Measurements from ENCODE around the gene KRTAP5-7. TPM values are rescaled to one million over a fixed set of nuclear protein-coding genes. Genes with fewer than 3 reads are reported as not detected.
"Not testable (repeated sequence)": the region's sequence is repeated elsewhere in the genome, so short reads cannot be mapped to it uniquely, and the experiment has no call there.

Gene KRTAP5-7
- total RNA-seq, 1 donor from 2014 or later, result not detected

GRCh38 chr11:71575723-71576424 is 48.8 kb downstream of the KRTAP5-7 start:
- Mint-ChIP-seq H3K27ac (no peak overlapping the region), H3K36me3 (no peaks in the 10 kb centered on the region), H3K4me1 (peaks cover 13% of the 10 kb centered on the region), H3K27me3 (ENCODE audit: insufficient read depth, low read depth) (peaks cover 4% of the 10 kb centered on the region), H3K4me3 (no peak overlapping the region), H3K9me3 (no peaks in the 10 kb centered on the region)
- peaks cover 7% of the 10 kb centered on the region for H3K4me1 ChIP-seq
- H3K9me3 ChIP-seq (ENCODE audit: low read depth), result no peaks in the 10 kb centered on the region
- no peak overlapping the region for H3K27ac ChIP-seq
- no peak overlapping the region for H3K4me3 ChIP-seq
- H3K27me3 ChIP-seq, result no peaks in the 10 kb centered on the region
- no peaks in the 10 kb centered on the region for H4K20me1 ChIP-seq (ENCODE audit: low read depth)
- H3K4me2 ChIP-seq, result no peak overlapping the region
- no peak overlapping the region for H2AFZ ChIP-seq (replicated peaks)
- H3K9ac ChIP-seq, result no peak overlapping the region
- no peaks in the 10 kb centered on the region for H3K79me2 ChIP-seq (ENCODE audit: low read depth)
- TF ChIP-seq EZH2 (IDR thresholded peaks at IDR 0.05), result no peak
- no peak for TF ChIP-seq CTCF (IDR thresholded peaks at IDR 0.05)
- TF ChIP-seq EZH2phosphoT487 (IDR thresholded peaks at IDR 0.05), result no peak
- no peak for DNase-seq (ENCODE audit: low spot score)
- no peaks in the 10 kb centered on the region for H3K36me3 ChIP-seq
- no peaks in the 10 kb centered on the region for H3F3A ChIP-seq (ENCODE audit: low read depth)

GRCh38 chr11:71576688-71577465 is 49.8 kb downstream of the KRTAP5-7 start:
- not testable (repeated sequence) for H3K36me3 Mint-ChIP-seq; DNase-seq (ENCODE audit: low spot score); H3K4me3 Mint-ChIP-seq; H3K27me3 ChIP-seq; H3K27ac ChIP-seq; H3K4me2 ChIP-seq; H3K9me3 Mint-ChIP-seq; H3K27me3 Mint-ChIP-seq (ENCODE audit: insufficient read depth, low read depth); H3K9ac ChIP-seq; H3K79me2 ChIP-seq (ENCODE audit: low read depth); H3K27ac Mint-ChIP-seq; H3K36me3 ChIP-seq; H2AFZ ChIP-seq (replicated peaks); H3F3A ChIP-seq (ENCODE audit: low read depth); H4K20me1 ChIP-seq (ENCODE audit: low read depth); H3K4me3 ChIP-seq; H3K9me3 ChIP-seq (ENCODE audit: low read depth); H3K4me1 ChIP-seq
- peaks cover 21% of the 10 kb centered on the region for H3K4me1 Mint-ChIP-seq

GRCh38 chr11:71577469-71578004 is 50.5 kb downstream of the KRTAP5-7 start:
- Mint-ChIP-seq H3K36me3 (no peaks in the 10 kb centered on the region), H3K4me3 (no peak overlapping the region), H3K9me3 (no peaks in the 10 kb centered on the region), H3K4me1 (peaks cover 21% of the 10 kb centered on the region), H3K27me3 (ENCODE audit: insufficient read depth, low read depth) (peaks cover 6% of the 10 kb centered on the region), H3K27ac (no peak overlapping the region)
- no peak for DNase-seq (ENCODE audit: low spot score)
- H4K20me1 ChIP-seq (ENCODE audit: low read depth), result no peaks in the 10 kb centered on the region
- H3K79me2 ChIP-seq (ENCODE audit: low read depth), result no peaks in the 10 kb centered on the region
- H3K9me3 ChIP-seq (ENCODE audit: low read depth), result no peaks in the 10 kb centered on the region
- no peak for TF ChIP-seq CTCF (IDR thresholded peaks at IDR 0.05)
- no peak for TF ChIP-seq EZH2 (IDR thresholded peaks at IDR 0.05)
- no peak for TF ChIP-seq EZH2phosphoT487 (IDR thresholded peaks at IDR 0.05)
- H3K9ac ChIP-seq, result no peak overlapping the region
- no peaks in the 10 kb centered on the region for H3F3A ChIP-seq (ENCODE audit: low read depth)
- H3K4me2 ChIP-seq, result no peak overlapping the region
- H3K27ac ChIP-seq, result no peak overlapping the region
- H3K27me3 ChIP-seq, result no peaks in the 10 kb centered on the region
- H3K36me3 ChIP-seq, result no peaks in the 10 kb centered on the region
- no peak overlapping the region for H2AFZ ChIP-seq (replicated peaks)
- H3K4me3 ChIP-seq, result no peak overlapping the region
- H3K4me1 ChIP-seq, result peaks cover 7% of the 10 kb centered on the region

Small RNA genes within 50 kb of the gene (small RNA-seq; reads per million reads assigned to genes)
- gene AP000867.1, result not detected

Other genes starting within 250 kb of the KRTAP5-7 start
- gene DHCR7, start 78.9 kb upstream of the KRTAP5-7 start, total RNA-seq (ENCODE audit: low replicate concordance), result 36.7 and 69.8 TPM in 2 replicates
- 25.0 and 40.0 TPM in 2 replicates for gene NADSYN1, start 74.1 kb upstream of the KRTAP5-7 start, total RNA-seq (ENCODE audit: low replicate concordance)
- gene KRTAP5-8, start 10.8 kb downstream of the KRTAP5-7 start, total RNA-seq (ENCODE audit: low replicate concordance), result not detected in 2 replicates
- gene KRTAP5-9, start 21.2 kb downstream of the KRTAP5-7 start, total RNA-seq (ENCODE audit: low replicate concordance), result 0.15 TPM in 1 of 2 replicates, not detected in the other
- gene KRTAP5-10, start 38.3 kb downstream of the KRTAP5-7 start, total RNA-seq (ENCODE audit: low replicate concordance), result 0.12 TPM in 1 of 2 replicates, not detected in the other
- not detected in 2 replicates for gene KRTAP5-11, start 55.6 kb downstream of the KRTAP5-7 start, total RNA-seq (ENCODE audit: low replicate concordance)